Mesothelial cell of epicardium (in vitro differentiated cells): ENCODE data around the gene NID2. TPM values are rescaled to one million over a fixed set of nuclear protein-coding genes. Genes with fewer than 3 reads are reported as not detected.
A peak's percentile ranks its signal among the peaks of the same experiment; 100 is the strongest.

ENCODE experiments used
- DNase-seq, 2 experiments: peaks; one replicate each; pipeline ENCODE4 v3.0.0; 2021; ENCODE audit warnings: low spot score in 2 of 2; ENCODE audit not compliant: unreplicated experiment in 2 of 2
- H3K27ac Mint-ChIP-seq: 2 replicates; pipeline ENCODE4 v1.8.0; 2021; ENCODE audit warnings: mixed read lengths
- H3K27me3 Mint-ChIP-seq: 2 replicates; pipeline ENCODE4 v1.8.0; 2021; ENCODE audit warnings: low read depth, mixed read lengths
- H3K36me3 Mint-ChIP-seq: 2 replicates; pipeline ENCODE4 v1.8.0; 2021; ENCODE audit warnings: mixed read lengths
- H3K4me1 Mint-ChIP-seq: 2 replicates; pipeline ENCODE4 v1.8.0; 2021; ENCODE audit warnings: mixed read lengths
- H3K4me3 Mint-ChIP-seq: 2 replicates; pipeline ENCODE4 v1.8.0; 2021; ENCODE audit warnings: mild to moderate bottlenecking, moderate library complexity, mixed read lengths
- H3K9me3 Mint-ChIP-seq: 2 replicates; pipeline ENCODE4 v1.8.0; 2021; ENCODE audit warnings: mixed read lengths
- CTCF ChIP-seq: fragments of 200-600 bp; sonication (generic); IDR thresholded peaks from one replicate; pipeline ENCODE4 v1.5.0; 2021; ENCODE audit warnings: antibody characterized with exemption; ENCODE audit not compliant: unreplicated experiment
- total RNA-seq: library from RNA; stranded (reverse); gene quantifications from 3 replicates; pipeline ENCODE4 v1.2.1, GENCODE V29; 2021

NID2 gene
- 103 to 124 TPM (median 120 TPM) in 3 replicates for total RNA-seq

DNA sequence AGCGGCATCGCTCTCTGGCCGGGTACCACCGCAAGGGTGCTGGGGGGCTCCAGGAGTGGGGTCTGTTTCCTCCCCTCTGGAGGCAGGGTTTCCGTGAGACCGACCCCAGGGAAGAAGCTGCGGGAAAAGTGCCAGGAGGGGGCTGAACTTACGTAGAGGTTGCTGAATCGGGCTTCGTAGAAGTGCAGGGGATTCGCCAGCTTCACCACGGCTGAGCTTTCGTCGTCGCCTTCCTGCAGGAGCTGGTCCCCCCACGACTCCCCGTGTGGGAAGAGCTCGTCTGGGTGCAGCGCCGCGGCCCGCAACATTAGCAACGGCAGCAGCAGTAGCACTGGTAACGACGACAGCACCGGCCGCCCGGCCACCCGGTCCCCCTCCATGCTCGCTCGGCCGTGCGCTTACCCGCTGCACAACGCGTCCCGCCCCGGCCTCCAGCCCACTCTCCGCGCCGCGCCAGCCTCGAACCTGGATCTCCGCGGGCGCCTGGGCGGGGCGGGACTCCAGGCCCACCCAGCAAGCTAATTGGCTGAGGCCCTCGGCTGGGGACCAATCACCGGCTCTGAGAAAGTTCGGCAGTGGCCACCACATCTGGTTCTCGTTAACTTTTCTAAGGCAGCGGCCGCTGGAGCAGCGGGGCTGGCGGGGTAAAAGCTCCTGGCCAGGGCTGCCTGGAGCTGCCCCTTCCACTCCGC lies at the start of gene NID2:
TSS of gene NID2 (minus strand) at position 445 of the 692 bp plus-strand sequence. CDS start at position 380, 65 bp downstream.
- no peak for TF ChIP-seq CTCF
- H3K27ac Mint-ChIP-seq = peak within 1 kb of the TSS; percentile 75

DNA sequence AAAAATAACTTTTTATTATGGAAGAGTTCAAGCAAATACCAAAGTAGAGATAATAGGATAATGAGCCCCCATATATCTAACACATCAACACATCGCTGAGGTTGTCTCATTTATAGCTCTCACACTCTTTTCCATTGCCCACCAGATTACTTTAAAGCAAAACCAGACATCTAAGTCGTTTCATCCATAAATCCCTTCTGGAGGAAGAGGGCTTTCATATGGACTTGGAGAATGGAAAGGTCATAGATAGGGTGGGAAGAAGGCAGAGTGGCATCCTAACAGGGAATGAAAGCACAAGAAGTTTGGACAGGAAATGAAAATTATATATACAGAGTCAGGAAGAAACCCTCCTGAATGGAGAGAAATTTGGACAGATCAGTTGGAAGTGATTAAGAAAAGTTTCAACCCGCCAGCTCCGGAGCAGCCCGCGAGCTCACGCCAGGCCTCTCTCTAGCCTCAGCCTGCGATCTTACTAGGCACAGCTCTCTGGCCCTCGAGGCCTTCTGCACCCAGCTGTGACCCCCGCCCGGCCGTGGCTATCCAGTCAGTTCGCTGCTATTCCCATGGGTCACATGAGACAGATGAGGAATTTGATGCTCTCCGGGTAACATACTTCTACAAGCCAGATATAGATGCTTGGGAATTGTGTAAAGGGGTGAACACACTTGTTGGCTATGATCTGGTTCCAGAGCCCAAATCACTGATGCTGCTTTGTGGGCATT lies 48.4 kb upstream of the NID2 start:
- H3K27ac Mint-ChIP-seq = peak overlapping the region; percentile 57
- TF ChIP-seq CTCF = no peak
- DNase-seq = no peak
- H3K4me3 Mint-ChIP-seq = no peak overlapping the region
- no peaks in the 10 kb centered on the region for H3K9me3 Mint-ChIP-seq
- H3K4me1 Mint-ChIP-seq = no peaks in the 10 kb centered on the region
- no peaks in the 10 kb centered on the region for H3K36me3 Mint-ChIP-seq
- H3K27me3 Mint-ChIP-seq = peaks cover 7% of the 10 kb centered on the region

More for the DNA sequence above, at the start of gene NID2:
- peaks cover 62% of the 10 kb centered on the region for H3K27me3 Mint-ChIP-seq
- H3K36me3 Mint-ChIP-seq = no peaks in the 10 kb centered on the region
- peaks cover 31% of the 10 kb centered on the region for H3K4me1 Mint-ChIP-seq
- DNase-seq = peak; percentile 75 to 87
- H3K4me3 Mint-ChIP-seq = peak within 1 kb of the TSS; percentile 79
- H3K9me3 Mint-ChIP-seq = no peaks in the 10 kb centered on the region

DNA sequence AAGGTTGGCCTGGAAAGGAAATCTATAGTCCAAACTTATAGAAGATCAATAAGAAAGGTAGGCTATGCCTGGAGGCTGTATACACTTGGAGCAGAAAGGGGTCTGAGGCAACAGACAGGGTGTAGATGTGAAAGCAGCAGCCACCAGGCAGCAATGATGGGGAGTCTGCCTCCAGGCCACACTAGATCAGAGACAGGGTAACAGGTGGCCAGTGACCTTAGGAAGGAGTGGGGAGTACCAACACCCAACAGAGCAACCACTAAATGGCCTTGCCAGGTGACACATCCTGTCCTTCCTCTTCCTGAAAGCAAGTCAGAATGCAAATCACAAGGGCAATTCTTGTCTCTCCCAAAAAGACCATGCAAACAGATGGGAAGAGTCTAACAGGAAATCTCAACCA lies 46.4 kb upstream of the NID2 start:
- TF ChIP-seq CTCF = no peak
- Mint-ChIP-seq H3K4me3 (no peak overlapping the region), H3K27me3 (peaks cover 7% of the 10 kb centered on the region), H3K27ac (no peak overlapping the region), H3K9me3 (no peaks in the 10 kb centered on the region), H3K36me3 (no peaks in the 10 kb centered on the region), H3K4me1 (no peaks in the 10 kb centered on the region)
- no peak for DNase-seq

DNA sequence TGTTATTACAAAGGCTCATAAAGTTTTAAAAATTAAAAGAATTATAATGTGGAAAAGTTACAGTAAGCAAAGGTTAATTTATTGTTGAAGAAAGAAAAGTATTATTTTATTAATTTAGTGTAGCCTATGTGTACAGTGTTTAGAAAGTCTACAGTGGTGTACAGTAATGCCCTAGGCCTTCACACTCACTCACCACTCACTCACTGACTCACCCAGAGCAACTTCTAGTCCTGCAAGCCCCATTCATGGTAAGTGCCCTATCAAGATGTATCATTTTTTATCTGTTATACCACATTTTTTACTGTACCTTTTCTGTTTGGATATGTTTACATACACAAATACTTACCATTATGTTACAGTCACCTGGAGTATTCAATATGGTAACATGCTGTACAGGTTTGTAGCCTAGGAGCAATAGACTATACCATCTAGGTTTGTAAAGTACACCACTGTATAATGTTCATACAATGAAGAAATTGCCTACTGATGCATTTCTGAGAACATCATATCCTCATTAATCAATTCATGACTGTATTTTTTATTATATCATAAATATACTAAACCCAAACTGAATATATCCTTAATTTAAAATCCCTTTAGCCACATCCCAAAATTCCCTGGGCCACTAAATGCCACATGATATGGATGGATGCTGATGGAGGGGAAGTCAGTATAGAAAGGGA lies 43.6 kb upstream of the NID2 start:
- DNase-seq = no peak
- no peak for TF ChIP-seq CTCF
- Mint-ChIP-seq H3K4me3 (no peak overlapping the region), H3K4me1 (no peaks in the 10 kb centered on the region), H3K27me3 (peaks cover 7% of the 10 kb centered on the region), H3K36me3 (no peaks in the 10 kb centered on the region), H3K27ac (no peak overlapping the region), H3K9me3 (no peaks in the 10 kb centered on the region)

DNA sequence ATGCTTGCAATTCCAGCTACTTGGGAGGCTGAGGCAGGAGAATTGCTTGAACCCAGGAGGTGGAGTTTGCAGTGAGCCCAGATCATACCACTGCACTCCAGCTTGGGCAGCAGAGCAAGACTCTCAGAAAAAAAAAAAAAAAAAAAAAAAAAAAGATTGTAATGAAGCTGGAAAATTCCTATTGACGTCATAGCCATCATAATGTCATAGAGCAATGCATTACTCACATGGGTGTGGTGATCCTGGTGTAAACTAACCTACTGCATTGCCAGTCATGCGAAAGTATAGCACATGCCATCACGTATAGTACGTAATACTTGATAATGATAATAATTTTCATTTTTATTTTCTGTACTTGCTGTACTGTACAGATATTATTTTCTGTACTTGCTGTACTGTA lies 42.7 kb upstream of the NID2 start:
- peaks cover 7% of the 10 kb centered on the region for H3K27me3 Mint-ChIP-seq
- H3K4me1 Mint-ChIP-seq = no peaks in the 10 kb centered on the region
- DNase-seq = no peak

More for the DNA sequence above, 42.7 kb upstream of the NID2 start:
- Mint-ChIP-seq H3K4me3 (no peak overlapping the region), H3K9me3 (no peaks in the 10 kb centered on the region), H3K36me3 (no peaks in the 10 kb centered on the region), H3K27ac (no peak overlapping the region)
- no peak for TF ChIP-seq CTCF
